ENCODE data around the gene HDHD2.

DNA sequence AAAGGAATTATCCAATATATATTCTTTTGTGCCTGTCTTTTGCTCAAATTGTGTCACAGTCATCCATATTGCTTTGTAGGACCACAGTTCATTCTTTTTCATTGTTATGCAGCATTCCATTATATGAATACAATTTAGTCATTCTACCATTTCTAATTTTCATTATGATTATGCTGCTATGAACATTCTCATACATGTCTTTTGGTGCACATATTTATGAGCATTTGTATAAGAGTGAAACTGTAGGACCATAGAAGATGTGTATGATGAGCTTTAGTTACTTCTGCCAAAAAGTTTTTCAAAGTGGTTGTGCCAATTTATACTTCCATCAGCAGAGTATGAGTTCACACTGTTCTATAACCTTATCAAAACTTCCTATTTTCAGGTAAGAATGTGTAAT lies 18.2 kb upstream of the HDHD2 start:
- TF ChIP-seq, protein P1, sequence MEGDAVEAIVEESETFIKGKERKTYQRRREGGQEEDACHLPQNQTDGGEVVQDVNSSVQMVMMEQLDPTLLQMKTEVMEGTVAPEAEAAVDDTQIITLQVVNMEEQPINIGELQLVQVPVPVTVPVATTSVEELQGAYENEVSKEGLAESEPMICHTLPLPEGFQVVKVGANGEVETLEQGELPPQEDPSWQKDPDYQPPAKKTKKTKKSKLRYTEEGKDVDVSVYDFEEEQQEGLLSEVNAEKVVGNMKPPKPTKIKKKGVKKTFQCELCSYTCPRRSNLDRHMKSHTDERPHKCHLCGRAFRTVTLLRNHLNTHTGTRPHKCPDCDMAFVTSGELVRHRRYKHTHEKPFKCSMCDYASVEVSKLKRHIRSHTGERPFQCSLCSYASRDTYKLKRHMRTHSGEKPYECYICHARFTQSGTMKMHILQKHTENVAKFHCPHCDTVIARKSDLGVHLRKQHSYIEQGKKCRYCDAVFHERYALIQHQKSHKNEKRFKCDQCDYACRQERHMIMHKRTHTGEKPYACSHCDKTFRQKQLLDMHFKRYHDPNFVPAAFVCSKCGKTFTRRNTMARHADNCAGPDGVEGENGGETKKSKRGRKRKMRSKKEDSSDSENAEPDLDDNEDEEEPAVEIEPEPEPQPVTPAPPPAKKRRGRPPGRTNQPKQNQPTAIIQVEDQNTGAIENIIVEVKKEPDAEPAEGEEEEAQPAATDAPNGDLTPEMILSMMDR (conservative IDR thresholded peaks at IDR 0.05; ENCODE audit: low read depth, low read length) = no peak
- no peak for TF ChIP-seq EZH2 (IDR thresholded peaks at IDR 0.05; ENCODE audit: low read length, unreplicated experiment)
